GM19324 (cell line): ENCODE measurements around the gene SLC6A6.

ENCODE experiments used
- ATAC-seq: cut with Tn5 transposase; IDR thresholded peaks from one replicate; pipeline ENCODE4 v1.9.1; 2021; ENCODE audit warnings: mild to moderate bottlenecking, moderate library complexity; ENCODE audit not compliant: unreplicated experiment, low FRiP score

SLC6A6 gene

GRCh38 chr3:14402304-14402811, at the start of gene SLC6A6:
Gene SLC6A6, plus strand, starts transcription at chr3:14402606. Its CDS starts 41,029 bp downstream, at chr3:14443635.
- peak; percentile 82 for ATAC-seq

- no peak for ATAC-seq
Observed at GRCh38 chr3:14353502-14353901, 48.9 kb upstream of the SLC6A6 start.

DNA sequence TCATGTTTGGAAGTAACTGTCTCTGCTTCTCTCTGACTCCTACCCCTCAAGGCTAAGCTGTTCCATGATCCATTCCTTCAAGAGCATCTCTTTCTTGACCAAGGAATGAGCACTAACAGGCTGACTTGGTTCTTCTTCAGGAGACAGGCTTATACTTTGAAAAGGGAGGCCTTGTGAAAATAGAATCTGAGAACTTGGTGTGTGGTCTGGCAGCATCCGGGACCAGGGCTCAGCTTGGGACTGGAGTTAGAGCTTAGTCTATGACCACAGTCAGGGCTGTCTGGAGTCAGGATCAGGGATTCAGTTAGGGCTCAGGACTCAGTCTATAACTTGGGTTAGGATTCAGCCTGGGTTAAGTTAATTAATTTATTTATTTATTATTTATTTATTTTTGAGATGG, 44.9 kb upstream of the SLC6A6 start:
- ATAC-seq, result no peak

GRCh38 chr3:14358426-14359211, 43.8 kb upstream of the SLC6A6 start:
- no peak for ATAC-seq

DNA sequence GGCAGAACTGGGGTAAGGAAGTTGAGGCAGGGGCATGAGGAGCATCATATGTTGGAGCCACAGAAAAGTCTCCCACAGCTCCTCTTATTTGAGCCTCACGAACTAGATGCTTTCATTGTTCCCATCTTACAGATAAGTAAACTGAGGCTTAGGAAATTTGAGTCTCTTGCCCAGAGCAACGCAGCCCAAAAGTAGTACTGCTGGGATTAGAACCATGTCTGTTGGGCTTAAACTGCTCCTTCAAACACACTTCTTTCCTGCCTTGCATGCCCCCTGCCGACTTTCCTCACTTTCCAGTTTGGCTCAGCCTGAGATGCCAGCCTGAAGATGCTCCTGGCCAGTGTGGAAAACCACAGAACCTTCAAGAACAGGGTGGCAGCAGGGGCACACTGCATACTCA, 43.1 kb upstream of the SLC6A6 start:
- no peak for ATAC-seq

- no peak for ATAC-seq
Observed at GRCh38 chr3:14360123-14360881, 42.1 kb upstream of the SLC6A6 start.

DNA sequence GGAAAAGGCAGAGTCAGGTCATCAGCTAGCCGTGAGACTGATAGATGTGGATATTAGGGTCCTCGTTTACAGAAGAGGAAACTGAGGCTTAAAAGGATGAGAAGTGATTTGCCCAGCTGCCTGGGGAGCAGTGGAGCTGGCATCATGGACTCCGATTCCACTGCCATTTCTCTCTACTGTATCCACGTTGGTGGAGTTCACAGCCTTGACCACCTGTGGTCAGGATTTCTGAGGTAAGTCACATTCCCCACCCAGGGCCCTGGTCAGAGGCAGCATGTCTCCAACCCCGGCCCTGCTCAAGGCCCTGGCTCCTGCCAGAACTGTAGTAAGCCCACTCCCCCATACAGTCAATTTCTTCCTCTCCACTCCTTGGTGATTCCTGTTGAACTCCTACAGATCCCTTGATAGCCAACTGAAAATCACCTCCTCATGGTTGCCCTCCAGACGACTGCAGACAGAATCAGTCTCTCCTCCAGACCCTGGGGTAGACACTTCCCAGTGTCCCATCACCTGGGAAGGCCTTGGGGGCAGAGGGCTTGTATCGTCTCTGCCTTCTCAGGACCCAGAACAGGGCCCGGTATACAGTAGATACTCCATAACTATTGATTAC, 41.2 kb upstream of the SLC6A6 start:
- ATAC-seq, result no peak

GRCh38 chr3:14362890-14363289, 39.5 kb upstream of the SLC6A6 start:
- no peak for ATAC-seq

- no peak for ATAC-seq
Observed at GRCh38 chr3:14363379-14363778, 39.0 kb upstream of the SLC6A6 start.

- no peak for ATAC-seq
Observed at GRCh38 chr3:14363991-14364390, 38.4 kb upstream of the SLC6A6 start.

GRCh38 chr3:14364580-14365292, 37.7 kb upstream of the SLC6A6 start:
- ATAC-seq, result no peak

GRCh38 chr3:14366248-14366647, 36.2 kb upstream of the SLC6A6 start:
- ATAC-seq, result no peak

GRCh38 chr3:14366915-14367823, 35.2 kb upstream of the SLC6A6 start:
- no peak for ATAC-seq

DNA sequence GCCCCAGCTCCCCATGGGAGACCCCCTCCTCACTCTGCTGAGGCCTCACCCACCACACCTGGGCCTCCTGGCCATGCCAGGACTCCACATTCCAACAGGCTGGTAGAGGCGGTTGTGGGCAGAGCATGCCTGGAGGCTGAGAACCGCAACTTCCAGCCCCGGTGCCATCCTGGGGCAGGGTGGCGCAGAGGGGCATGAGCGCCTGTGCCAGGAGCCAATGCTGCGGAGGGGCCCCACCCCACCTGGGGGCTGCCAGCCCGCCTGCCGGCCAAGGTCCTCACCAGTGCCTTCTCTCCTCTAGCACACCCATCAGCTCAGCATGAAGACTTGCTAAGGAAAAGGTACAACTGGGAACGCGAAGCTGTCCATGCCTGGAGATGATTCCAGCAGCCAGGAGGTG, 34.3 kb upstream of the SLC6A6 start:
- ATAC-seq, result no peak

- no peak for ATAC-seq
Observed at GRCh38 chr3:14368885-14369284, 33.5 kb upstream of the SLC6A6 start.

- no peak for ATAC-seq
Observed at GRCh38 chr3:14369675-14370669, 32.4 kb upstream of the SLC6A6 start.

GRCh38 chr3:14370720-14371572, 31.5 kb upstream of the SLC6A6 start:
- ATAC-seq, result no peak
